ENCODE data around the gene CAPRIN2. TPM values are rescaled to one million over a fixed set of nuclear protein-coding genes. Genes with fewer than 3 reads are reported as not detected.

CAPRIN2 gene
- total RNA-seq, 2 donors from 2014 or later = 62.2 to 103 TPM

- DNase-seq = peak; percentile 86
- Histone ChIP-seq H3K9ac (ENCODE audit: extremely low read depth, low read length, poor library complexity, severe bottlenecking) (no peak overlapping the region), H3K9me3 (ENCODE audit: control insufficient read depth, low read length) (peaks cover 10% of the 10 kb centered on the region), H3K36me3 (ENCODE audit: control insufficient read depth, insufficient read depth, low read length) (peaks cover 12% of the 10 kb centered on the region), H3K27ac (ENCODE audit: low read depth, low read length) (no peak overlapping the region), H3K4me3 (ENCODE audit: low read length) (peak overlapping the region; percentile 77), H3K27me3 (ENCODE audit: control insufficient read depth, insufficient read depth, low read length, poor library complexity, severe bottlenecking) (no peaks in the 10 kb centered on the region), H3K4me1 (ENCODE audit: control insufficient read depth, insufficient read depth, low read length) (no peaks in the 10 kb centered on the region)
- 31 to 34% methylated on average over 15 to 21 of the region's 22 CpGs for WGBS, 2 experiments (ENCODE audit: insufficient coverage in 1 of 2, insufficient read length in 1 of 2)
- TF ChIP-seq CTCF (conservative IDR thresholded peaks at IDR 0.05) = no peak
- Mint-ChIP-seq H3K9me3 (peaks cover 13% of the 10 kb centered on the region), H3K36me3 (ENCODE audit: low read depth) (peaks cover 27% of the 10 kb centered on the region), H3K27ac (peak overlapping the region; percentile 91), H3K4me1 (peaks cover 35% of the 10 kb centered on the region), H3K27me3 (ENCODE audit: insufficient read depth) (peaks cover 6% of the 10 kb centered on the region), H3K4me3 (peak overlapping the region; percentile 73)
Observed at GRCh38 chr12:30796891-30797371, 42.2 kb upstream of the CAPRIN2 start.

DNA sequence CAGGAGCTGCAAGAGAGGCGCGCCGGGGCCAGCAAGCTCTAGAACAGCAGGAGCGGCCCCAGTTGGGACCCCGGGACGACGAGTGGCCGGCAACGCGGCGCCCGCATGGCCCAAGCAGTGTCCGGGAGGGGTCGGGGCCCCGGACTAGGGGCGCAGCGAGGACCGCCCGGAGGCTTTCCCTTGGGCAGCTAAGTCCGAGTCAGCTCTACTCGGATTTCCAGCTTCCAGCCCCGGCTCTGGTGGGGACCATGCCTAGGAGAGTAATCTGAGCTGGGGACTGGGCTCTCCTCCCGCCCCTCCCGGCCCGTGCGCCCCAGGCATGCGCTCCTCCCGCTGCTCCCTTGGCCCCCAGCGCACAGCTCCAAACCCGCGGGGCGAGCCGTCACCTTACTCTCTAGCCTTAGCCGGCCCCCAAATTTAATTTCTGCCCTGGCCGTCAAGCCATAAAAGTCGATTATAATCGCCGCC is 41.6 kb upstream of the CAPRIN2 start:
- H3K4me1 ChIP-seq (ENCODE audit: control insufficient read depth, insufficient read depth, low read length) = no peaks in the 10 kb centered on the region
- 0 to 1% methylated on average over 6 to 38 of the region's 38 CpGs for WGBS, 2 experiments (ENCODE audit: insufficient coverage in 1 of 2, insufficient read length in 1 of 2)
- peaks cover 10% of the 10 kb centered on the region for H3K9me3 ChIP-seq (ENCODE audit: control insufficient read depth, low read length)
- Mint-ChIP-seq H3K4me1 (peaks cover 37% of the 10 kb centered on the region), H3K9me3 (peaks cover 13% of the 10 kb centered on the region), H3K36me3 (ENCODE audit: low read depth) (peaks cover 21% of the 10 kb centered on the region), H3K27me3 (ENCODE audit: insufficient read depth) (peaks cover 6% of the 10 kb centered on the region), H3K27ac (no peak overlapping the region), H3K4me3 (peak overlapping the region; percentile 73)
- H3K36me3 ChIP-seq (ENCODE audit: control insufficient read depth, insufficient read depth, low read length) = peaks cover 8% of the 10 kb centered on the region
- DNase-seq = no peak
- peak; percentile 28 for TF ChIP-seq CTCF (conservative IDR thresholded peaks at IDR 0.05)
- no peak overlapping the region for H3K27ac ChIP-seq (ENCODE audit: low read depth, low read length)
- H3K9ac ChIP-seq (ENCODE audit: extremely low read depth, low read length, poor library complexity, severe bottlenecking) = peak overlapping the region; percentile 15
- peak overlapping the region; percentile 77 for H3K4me3 ChIP-seq (ENCODE audit: low read length)
- no peaks in the 10 kb centered on the region for H3K27me3 ChIP-seq (ENCODE audit: control insufficient read depth, insufficient read depth, low read length, poor library complexity, severe bottlenecking)

DNA sequence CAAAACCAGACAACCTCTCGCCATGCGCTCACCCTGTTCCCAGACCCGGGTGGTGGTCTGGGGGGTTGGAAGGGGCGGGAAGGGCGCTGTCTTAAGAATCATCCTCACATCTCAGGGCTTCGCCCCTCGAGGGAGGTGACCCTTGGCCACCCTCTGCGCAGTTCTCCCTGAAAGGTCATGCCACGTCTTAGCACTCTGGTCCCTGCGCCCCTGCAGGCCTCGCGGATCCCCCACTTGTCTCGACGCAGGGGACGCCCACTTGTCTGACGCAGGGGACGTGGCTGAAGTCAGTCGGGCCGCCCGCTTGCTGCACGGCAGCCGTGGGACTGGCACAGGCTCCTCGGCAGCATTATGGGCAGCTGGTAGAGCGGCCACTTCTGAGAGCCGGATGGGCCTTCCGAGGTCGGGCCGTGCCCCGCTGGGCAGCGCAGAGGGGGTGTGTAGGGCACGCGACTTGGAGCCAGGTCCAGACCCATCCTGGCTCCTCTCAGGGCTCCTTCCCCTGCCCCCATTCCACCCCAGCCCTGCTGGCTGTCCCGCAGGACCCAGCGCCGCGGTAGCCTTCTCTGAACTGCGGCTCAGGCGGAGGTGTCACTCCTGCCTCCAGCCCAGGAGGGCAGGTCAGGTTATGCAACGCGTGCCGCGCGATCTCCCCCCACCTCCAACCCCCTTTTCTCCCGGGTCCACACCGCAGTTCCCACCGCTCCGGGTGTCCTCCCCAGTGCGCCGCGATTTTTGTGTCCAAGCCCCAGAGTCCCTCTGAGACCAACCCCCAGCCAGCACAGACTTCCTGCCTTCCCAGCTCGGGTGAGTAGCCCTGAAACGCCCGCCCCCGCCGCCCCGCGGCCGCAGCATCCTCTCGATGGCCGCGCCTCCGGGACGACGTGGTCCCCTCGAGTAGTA is 40.9 kb upstream of the CAPRIN2 start:
- H3K4me3 Mint-ChIP-seq = peak overlapping the region; percentile 73
- no peaks in the 10 kb centered on the region for H3K27me3 ChIP-seq (ENCODE audit: control insufficient read depth, insufficient read depth, low read length, poor library complexity, severe bottlenecking)
- peak; percentile 56 for TF ChIP-seq CTCF (conservative IDR thresholded peaks at IDR 0.05)
- peaks cover 2% of the 10 kb centered on the region for H3K36me3 ChIP-seq (ENCODE audit: control insufficient read depth, insufficient read depth, low read length)
- H3K36me3 Mint-ChIP-seq (ENCODE audit: low read depth) = peaks cover 14% of the 10 kb centered on the region
- H3K9me3 Mint-ChIP-seq = peaks cover 9% of the 10 kb centered on the region
- DNase-seq = peak; percentile 97
- peaks cover 38% of the 10 kb centered on the region for H3K4me1 Mint-ChIP-seq
- H3K4me1 ChIP-seq (ENCODE audit: control insufficient read depth, insufficient read depth, low read length) = no peaks in the 10 kb centered on the region
- peak overlapping the region; percentile 15 for H3K9ac ChIP-seq (ENCODE audit: extremely low read depth, low read length, poor library complexity, severe bottlenecking)
- H3K4me3 ChIP-seq (ENCODE audit: low read length) = peak overlapping the region; percentile 77
- H3K9me3 ChIP-seq (ENCODE audit: control insufficient read depth, low read length) = peaks cover 7% of the 10 kb centered on the region
- WGBS, 2 experiments (ENCODE audit: insufficient coverage in 1 of 2, insufficient read length in 1 of 2) = 4 to 6% methylated on average over 9 to 65 of the region's 65 CpGs
- H3K27ac Mint-ChIP-seq = peak overlapping the region; percentile 90
- peaks cover 6% of the 10 kb centered on the region for H3K27me3 Mint-ChIP-seq (ENCODE audit: insufficient read depth)
- no peak overlapping the region for H3K27ac ChIP-seq (ENCODE audit: low read depth, low read length)
